HG03159 (cell line): ENCODE measurements around the gene SNTG2.

ENCODE experiments used
- ATAC-seq: cut with Tn5 transposase; IDR thresholded peaks from one replicate; pipeline ENCODE4 v1.9.1; 2021; ENCODE audit warnings: mild to moderate bottlenecking, moderate library complexity; ENCODE audit not compliant: unreplicated experiment

The SNTG2 gene

DNA sequence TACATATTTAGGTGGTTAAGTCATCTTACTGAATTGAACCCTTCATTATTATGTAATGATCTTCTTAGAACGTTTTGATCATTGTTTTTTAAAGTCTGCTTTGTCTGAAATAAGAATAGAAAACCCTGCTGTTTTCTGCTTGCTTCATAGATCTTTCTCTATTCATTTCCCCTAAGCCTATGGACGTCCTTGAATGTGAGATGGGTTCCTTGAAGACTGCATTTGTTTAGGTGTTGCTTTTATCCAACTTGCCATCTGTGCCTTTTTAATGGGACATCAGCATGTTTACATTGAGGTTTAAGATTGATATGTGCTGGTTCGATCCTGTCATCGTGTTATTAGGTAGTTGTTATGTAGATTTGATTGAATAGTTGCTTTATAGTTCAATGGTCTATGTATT lies 95.4 kb downstream of the SNTG2 start:
- ATAC-seq = no peak

DNA sequence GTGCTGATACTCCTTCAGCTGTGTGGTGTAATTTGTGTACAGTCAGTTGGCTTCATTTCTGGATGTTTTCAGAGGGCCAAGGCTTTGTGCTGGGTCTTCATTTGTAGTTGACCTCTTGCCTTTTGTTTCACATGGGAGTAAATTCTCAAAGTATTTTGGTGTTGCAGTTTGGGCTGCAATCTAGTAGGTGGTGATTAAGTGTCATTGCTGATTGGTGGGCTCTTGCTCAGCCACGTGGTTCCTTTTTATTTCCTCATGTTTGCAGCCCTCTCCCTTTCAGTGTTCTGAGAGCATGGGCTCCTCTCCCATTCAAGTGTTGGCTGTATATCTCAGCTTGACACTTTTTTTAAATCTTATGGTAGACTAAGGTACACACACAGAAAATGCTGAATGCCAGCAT lies 96.8 kb downstream of the SNTG2 start:
- no peak for ATAC-seq

DNA sequence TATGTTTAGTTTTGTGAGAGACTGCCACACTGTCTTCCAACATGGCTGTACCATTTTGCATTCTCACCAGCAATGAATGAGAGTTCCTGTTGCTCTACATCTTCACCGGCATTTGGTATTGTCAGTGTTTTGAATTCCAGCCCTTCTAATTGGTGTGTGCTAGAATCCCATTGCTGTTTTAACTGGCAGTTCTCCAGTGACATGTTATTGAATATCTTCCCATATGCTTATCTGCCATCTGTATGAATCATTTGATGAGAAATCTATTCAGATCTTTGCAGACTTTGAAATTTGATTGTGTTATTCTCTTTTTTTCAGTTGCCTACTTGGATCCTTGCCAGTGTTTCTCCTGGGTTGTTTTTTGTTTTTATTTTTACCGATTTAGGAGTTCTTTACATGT lies 99.0 kb downstream of the SNTG2 start:
- ATAC-seq = no peak

DNA sequence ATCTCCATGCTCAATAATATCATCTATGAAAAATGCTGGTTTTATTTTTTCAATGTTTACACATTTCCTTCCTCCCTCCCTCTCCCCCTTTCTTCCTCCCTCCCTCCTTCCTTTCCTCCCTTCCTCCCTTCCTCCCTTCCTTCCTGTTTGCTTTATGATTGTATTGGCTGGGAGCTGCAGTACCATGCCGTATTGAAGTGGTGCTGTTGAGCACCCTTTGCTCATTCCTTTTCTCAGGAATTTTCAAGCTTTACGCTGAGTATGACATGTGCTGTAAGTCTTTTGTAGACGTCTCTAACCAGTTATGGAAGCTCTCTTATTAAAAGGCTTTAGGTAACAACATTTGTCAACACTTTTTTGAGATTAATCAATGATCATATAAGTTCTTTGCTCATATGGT lies 100.4 kb downstream of the SNTG2 start:
- no peak for ATAC-seq

DNA sequence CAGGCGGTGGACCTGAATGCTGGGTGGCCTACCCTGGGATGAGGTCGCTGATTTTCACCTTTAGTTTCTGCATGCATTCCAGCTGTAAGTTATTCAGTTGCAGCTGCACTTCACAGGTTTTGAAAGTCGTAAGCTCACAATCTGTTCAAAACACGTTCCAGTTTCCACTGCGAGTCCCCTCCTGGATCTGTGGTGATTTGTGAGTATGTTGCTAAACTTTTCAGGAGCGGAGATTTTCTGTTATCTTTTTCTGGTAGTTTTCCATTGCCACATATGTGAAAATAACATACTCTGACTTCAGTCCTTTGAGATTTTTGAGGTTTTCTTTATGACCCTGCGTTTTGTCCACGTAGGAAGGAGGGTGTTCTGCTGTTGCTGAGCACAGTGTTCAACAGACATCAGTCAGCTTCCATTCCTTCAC lies 102.1 kb downstream of the SNTG2 start:
- ATAC-seq = no peak

DNA sequence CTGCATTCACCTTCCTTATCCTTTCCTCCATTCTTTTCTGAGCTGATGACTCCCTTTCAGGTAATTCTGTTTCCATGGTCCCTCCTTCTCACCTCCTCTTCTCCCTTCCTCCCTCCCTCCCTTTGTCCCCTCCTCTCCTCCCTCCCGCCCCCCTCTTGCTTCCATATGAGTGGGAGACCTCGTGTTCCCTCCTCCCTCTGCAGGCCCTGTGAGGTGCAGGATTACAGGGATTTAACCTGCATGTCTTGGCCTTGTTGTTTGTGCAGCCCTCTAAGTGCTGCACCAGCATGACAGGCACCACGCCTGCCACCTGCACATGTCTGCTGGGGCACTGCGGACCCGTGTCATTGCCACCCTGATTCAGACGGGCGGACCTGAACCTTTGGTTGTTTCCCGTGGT lies 103.1 kb downstream of the SNTG2 start:
- no peak for ATAC-seq

DNA sequence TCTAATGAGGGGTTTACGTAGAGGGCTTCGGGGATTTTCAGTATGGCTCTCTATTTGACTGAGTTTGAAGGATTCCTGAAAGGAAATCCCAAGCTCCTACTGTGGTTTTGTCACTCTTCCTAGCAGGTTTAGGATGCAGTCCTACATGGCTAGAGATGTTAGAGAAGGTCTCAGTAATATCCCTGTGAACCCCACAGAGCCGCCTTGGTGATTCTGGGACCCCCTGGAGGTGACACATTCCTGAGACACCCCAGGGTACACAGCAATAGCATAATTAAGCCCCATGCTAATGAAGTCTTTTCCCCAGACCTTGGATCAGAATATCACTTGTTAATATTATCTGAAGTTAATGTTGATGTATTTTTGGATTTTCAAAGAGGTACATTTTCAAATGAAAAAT lies 103.8 kb downstream of the SNTG2 start:
- ATAC-seq = no peak

DNA sequence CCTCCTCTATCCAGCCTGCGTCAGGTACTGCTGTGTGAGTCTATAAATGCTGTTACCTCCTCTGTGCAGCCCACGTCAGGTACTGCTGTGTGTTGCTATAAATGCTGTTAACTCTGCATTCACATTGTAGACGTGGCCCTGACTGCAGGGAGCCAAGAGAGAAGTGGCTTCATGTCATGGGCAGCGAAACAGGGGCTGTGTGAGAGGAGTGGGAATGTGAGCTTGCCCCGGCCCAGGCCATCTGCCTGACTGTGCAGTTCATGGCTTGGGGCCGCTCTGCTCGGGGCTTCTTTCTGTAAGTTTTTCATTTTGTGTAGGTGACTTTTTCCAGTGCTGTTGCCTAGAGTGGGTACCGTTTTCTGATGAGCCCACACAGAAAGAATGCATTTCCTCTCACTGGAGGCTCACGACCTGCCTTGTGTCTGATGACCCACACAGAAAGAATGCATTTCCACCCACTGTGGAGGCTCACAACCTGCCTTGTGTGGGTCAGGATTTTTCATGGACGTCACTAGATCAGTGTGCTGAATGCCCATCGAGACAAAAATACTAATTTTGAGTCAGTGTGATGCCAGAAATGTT lies 104.5 kb downstream of the SNTG2 start:
- no peak for ATAC-seq

DNA sequence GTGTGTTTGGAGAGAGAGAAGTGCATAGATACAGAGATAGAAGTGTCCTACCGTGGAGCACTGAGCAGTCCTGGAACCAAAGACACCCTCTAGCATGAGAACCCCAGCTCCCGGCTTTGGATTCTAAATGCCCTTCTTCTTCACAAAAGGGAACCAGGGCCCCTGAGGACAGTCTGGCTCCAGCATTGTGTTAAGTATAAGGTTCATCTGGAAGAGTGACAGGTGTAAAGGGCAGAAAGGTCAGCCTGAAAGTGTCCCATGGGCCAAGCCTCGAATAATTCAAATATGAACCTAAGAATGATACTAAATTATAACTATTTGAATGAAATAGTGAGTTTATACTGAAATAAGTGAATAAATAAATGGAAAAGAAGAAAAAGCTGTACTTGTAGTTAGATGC lies 109.7 kb downstream of the SNTG2 start:
- ATAC-seq = no peak

DNA sequence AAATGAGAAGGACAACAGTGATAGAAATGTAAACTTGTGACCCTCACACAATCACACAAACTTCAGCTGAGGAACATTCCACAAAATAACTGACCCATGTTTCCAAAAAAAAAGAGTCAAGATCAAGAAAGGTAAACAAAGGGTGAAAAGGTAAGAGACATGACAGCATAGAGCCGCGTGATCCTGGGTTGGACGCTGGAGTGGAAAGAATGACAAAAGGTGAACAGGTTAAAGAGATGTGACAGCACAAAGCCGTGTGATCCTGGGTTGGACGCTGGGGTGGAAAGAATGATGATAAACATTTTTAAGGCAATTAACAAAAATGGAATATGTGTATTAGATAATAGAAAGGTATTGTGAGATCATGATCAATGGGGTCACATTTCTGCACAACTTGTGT lies 110.3 kb downstream of the SNTG2 start:
- ATAC-seq = no peak

DNA sequence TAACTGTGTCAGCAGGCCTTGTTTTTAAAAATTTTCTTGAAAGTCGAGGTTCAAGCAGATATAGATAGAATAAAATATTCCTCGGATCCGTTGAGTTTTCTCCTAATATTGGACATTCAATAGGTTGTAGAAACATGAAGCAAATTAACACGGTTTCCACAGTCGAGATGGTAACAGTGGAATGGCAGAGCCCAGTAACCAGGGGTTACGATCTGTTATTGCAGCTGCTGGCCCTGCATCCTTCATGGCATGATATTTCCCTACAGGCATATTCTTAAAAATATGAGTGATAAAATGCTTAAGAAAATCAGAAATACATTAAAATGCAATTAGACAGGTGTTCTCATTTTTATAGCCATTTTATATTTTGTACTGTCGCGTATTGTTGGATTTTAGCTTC lies 117.6 kb downstream of the SNTG2 start:
- ATAC-seq = no peak

DNA sequence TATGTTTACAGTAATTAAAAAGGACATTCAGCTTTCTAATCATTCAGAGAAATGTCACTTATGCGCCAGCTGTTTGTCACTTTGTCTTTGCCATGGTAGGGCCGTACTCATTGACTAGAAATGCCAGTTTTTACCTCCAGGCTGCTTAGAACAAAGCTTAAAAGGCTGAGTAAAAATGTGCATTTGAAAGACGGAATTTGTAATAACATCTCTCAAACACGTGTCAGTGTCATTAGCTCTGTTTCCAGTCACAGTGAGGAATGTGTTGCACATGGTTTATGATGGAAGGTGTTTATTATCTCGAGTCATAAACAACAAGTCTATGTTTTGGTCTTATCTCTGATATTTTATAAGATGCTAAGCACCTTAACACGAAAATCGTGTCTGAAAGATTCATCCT lies 118.2 kb downstream of the SNTG2 start:
- no peak for ATAC-seq

DNA sequence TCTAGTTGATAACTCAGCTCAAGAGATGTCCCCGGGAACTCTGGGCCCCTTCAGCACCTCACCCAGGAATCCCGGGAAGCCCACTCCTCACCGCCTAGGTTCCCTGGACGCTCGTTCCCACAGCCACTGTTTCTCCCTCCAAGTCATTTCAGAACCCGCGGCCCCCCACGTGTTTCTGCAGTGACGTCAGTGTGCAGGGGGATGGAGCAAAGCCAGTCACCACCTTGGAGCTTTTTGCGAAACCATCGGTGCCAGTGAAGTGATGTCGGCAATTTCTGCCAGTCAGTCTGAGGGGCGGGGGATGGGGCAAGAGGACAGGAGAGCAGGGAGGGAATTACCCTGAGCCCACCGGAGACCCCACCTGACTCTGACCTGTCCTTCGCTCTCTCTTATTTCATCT lies 119.2 kb downstream of the SNTG2 start:
- ATAC-seq = no peak

DNA sequence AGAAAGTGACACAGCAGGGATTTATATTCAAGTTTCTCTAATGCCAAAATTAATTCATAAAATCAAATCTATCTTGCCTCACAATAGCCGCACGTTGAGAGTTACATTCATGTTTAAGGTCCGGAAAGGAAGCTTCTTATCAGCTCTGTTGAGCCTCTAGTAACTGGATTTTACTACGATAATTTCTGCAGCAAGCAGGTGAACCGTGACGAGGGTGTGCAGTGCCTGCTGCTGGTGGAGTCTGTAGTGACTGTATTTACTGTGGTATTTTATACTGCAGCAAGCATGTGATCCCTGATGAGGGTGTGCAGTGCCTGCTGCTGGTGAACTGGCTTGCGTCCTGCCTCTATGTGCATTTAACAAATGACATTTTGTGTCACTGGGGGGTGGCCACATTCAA lies 120.0 kb downstream of the SNTG2 start:
- ATAC-seq = no peak

DNA sequence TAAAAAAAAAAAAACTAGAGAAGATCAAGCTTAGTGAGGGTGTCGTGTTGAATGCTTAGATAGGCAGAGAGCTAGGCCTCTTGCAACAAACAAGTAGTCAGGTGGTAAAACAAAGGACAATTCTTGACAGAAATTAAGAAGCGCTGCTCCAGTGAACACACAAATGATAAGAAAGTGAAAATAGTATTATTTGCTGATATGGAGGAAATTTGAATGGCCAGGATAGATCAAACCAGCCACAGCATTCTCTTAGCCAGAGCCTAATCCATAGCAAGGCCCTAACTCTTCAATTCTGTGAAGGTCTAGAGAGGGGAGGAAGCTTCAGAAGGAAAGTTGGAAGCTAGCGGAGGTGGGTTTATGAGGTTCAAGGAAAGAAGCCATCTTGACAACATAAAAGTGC lies 121.0 kb downstream of the SNTG2 start:
- ATAC-seq = no peak

DNA sequence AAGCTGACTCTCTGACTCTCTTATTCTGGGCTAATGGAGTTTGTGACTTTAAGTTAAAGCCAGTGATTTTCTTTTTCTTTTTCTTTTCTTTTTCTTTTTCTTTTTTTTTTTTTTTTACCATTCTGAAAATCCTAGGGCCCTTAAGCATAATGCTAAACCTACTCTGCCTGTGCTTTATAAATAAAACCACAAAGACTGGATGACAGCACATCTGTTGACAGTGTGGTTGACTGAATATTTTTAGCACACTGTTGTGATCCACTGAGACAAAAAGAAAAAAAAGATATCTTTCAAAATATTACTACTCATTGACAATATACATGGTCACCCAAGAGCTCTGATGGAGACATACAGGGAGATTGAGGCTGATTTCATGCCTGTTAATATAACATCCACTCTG lies 121.6 kb downstream of the SNTG2 start:
- ATAC-seq = no peak

DNA sequence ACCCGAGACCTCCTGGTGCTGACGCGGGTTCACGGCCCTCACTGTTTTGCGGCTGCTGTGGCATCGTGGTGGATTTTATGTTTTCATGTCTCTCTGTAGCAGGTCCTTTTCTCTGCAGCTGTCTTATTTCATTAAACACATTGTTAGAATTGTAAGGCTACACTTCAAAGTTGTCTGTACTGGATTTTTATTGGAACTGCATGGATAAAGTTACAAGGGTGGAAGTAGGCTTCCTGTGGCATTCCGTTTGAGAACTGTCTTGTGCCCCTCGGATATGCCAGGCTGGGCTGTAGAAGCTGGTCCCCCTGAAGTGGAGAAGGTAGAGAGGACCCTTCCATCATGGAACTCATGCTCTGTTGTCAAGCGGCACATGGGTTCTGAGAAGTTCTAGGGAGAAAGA lies 127.3 kb downstream of the SNTG2 start:
- ATAC-seq = no peak

DNA sequence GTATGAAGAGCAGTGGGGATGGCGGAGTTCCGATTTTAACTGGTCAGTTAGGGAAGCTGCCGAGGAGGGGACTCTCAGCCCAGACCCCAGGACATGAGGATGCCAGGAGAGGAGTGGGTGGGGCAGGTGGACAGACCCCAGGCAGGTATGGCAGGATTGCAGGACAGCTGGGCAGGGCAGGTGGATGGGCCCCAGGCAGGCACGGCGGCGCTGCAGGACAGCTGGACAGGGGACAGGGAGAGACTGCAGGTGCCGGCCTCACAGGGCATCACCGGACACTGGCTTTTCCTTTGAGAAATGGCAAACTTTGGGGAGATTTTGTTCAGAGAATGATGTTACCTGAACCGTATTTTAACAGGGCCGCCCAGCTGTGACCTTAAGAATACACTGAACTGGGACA lies 127.7 kb downstream of the SNTG2 start:
- ATAC-seq = no peak

DNA sequence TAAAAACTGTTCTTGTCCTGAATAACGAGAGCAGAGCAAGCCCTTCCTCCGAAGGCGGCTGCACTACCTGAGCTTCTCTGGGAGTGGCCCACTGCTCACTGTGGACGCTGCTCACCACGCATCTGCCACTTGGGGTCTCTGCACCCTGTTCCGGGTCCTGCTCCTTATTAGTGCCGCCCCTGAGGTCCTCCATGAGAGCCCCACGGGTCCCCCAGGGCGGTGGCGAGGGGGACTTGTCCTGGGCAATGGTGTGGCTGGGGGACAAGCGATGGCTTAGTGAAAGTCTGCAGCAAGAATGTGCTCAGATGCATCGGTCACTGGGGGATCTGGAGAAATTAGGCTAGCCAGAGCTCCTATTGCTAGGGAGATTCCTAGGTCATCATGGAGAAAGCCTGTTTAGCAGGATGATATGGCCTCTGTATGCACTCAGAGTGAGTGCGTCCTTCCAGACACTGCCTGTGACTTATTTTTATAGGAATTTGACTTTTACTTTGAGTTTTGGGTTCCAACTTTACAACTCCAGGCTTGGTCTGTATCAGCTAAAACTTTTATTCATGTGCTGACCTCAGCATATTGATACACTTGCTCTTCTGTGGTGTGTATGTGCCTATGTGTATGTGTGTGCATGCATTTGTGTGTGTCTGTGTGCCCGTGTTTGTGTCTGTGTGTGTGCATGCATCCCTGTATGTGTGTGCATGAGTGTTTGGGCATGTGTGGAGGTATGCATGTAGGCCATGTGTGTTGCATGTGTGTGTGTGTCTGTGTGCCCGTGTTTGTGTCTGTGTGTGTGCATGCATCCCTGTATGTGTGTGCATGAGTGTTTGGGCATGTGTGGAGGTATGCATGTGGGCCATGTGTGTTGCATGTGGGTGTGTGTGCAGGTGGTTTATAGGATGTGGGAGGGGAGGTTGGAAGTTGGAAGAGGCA lies 129.5 kb downstream of the SNTG2 start:
- ATAC-seq = no peak

DNA sequence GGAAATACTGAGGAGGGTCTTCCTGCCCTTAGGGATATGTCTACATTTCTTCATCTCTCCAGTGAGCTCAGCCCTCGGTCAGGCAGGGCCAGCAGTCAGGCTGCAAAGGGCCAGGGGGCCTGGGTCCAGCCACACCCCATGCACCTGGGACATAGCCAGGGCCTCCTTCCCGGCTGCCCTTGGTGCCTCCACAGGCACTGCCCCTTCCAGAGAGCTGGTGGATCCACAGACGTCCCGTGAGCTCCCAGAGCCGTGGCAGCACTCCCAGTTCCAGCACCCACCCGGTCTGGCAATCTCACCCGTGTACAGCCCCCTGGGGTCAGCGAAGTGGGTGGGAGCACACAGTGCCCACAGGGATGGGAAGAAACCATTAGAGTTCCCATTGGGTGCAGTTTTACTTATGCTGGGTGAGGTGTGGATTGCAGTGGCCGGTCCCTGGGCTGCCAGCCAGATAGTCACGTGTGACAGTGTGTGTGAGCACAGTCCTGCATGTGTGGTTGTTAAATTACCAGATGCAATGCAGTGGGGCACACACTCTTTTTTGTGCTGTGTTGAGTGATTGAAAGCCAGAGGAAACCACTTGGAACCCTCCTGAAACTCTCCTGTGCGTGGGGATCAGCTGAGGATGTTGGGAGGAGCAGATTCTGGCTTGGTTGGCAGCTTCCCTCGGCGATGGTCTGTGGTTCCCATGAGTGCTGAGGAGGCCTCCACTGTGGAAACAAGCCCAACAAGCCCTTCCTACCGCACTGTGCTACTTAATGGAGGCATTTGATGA lies 131.0 kb downstream of the SNTG2 start:
- ATAC-seq = no peak

DNA sequence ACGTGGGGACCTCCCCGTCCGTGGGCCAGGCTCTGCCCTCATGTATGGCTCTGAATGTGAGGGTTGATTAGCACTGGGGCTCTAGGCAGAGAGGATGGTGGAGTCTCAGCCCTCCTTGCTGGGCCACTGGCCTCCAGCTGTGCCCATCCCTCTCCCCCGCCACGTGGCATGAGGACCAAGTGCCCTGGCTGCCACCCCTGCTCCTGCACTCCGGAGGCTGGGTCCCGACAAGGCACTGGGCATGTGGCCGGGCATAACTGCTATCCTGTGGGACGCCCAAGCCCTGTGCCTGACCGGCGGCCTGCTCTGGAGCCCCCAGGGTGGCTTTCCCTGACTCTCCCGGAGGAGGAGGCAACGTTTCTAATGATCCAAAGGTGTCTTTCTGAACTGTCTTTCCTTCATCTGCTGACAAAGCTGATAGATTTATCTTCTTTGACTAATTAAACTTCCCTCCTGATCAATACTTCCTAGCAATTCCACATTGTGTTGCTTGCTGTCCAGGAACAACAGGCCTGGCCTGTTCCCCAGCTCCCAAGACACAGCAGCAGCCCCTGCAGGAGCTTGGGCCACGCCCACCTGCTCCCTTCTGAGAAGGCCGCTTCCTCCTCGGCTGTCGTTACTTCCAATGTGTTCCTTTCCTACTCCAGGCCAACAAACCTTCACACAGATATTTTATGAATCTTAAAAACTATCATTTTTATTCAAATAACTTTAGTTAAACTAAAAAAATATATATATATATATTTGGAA lies 132.0 kb downstream of the SNTG2 start:
- no peak for ATAC-seq
